Endometrium (tissue), 2 donors: ENCODE results near the gene ATP9B.

ENCODE experiments used
- FAIRE-seq: peaks from 2 replicates; lab custom pipeline; 2012; peaks lifted over from hg19 to GRCh38; lab: Jason Lieb, UNC
- donor health status: control.
- donor health status: control.

ATP9B gene

DNA sequence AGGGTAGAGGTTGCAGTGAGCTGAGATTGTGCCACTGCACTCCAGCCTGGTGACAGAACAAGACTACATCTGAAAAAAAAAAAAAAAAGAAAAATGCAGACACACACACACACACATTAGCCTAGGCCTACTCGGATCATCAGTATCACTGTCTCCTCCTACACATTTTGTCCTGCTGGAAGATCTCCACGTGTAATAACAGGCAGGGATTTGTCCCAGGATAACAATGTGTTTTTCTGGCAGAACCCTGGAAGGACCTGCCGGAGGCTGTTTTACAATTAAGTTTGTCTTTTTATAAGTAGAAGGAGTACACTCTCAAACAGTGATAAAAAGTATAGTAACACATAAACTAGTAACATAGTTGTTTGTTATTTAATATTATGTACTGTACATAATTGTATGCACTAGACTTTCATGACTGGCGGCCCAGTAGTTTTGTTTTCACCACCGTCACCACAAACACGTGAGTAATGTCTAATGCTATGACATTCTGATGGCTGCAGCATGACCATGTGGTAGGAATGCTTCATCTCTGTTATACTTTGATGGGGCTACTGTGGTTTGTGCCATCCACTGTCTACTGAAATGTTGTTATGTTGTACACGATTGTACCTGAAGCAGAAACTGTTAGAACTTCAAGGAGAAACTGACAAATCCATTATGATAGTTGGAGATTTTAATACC is 130.6 kb downstream of the ATP9B start:
- FAIRE-seq, result peak; percentile 87

DNA sequence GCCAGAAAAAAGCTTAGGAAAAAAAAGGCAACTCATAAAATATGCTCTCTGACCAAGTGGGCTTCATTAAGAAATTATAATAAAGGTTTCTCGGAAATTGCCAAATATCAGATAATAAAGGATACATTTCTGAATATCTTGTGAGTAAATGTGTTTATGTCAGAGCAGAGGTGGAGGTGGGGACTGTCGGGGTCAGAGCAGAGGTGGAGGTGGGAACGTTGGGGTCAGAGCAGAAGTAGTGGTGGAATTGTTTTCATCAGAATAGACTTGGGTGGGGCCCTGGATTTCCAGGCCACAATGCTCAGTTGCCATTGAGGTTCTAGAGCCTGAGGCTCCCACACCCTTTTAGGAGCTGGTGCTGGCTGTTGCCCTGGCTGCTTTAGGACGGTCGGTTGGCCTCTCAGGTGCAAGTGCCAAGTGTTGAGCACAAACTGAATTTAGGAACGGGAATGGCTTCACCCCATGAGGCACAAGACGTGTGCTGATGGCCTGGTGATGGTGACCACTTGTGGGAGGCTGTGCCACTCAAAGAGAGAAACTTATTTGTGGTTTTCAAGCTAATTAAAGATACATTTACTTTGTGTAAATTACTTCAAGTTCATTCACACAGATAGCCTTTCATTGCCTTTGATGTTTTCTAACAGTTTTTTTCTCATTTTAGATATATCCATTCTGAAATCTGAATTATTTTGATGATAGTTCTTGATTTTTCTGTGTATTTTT is 131.5 kb downstream of the ATP9B start:
- no peak for FAIRE-seq

DNA sequence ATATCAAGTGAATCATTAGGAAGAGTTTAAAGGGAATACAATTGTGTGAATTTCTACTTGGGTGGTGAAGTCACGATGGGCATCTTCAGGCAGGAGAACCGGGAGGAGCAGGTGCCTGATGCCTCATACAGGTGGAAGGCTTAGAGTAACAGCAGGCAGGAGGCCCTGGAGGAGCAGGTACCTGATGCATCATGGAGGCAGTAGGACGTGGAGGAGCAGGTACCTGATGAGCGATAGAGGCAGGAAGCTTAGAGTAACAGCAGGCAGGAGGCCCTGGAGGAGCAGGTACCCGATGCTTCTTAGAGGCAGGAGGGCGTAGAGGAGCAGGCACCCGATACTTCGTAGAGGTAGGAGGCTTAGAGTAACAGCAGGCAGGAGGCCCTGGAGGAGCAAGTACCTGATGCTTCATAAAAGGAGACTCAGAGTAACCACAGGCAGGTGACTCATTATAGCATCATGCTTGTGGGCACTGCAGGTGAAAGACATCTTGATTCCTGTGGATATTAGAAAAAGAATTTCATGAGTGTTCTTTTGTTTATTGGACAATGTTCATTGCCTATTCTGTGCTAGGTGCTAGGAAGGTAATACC is 133.9 kb downstream of the ATP9B start:
- no peak for FAIRE-seq

DNA sequence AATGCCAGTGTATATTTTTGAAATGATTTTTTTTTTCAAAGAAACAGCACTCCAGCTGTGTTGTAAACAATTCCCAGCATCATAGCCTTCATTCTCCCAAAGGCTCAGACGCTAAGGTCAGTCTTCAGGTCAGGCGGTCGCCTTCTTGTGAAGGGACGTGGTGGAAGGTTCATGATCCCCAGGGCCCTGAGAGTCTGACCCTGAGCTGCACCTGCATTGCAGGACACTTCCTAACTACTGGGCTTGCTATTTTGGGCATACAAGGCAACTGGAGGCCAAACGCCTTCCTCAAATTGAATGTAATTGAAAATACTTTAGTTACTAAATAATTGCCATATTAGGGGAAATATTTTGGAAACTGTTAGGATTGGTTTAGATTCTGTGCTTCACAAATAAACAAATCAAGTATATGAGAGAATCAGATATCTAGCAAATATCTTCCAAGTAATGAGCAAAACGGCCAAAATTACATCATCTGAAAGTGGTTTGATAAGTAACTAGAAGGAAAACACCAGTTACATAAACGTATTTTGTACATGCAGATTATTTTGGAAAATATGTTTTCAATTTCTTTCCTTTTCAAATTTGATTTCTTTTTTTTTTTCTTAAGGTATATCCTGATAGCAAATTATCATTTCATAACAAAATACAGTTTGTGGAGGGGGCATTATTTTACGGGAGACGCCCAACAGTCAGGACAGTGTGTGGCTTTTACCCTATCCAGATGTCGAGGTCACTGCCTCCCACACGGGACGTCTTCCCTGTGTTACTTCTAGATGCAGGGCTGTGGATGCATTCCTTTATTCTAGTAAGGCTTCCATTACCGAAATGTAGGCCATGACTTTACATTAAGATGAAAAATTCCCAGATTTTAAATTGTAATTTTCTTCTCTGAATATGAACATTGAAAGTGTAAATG is 136.0 kb downstream of the ATP9B start:
- no peak for FAIRE-seq

DNA sequence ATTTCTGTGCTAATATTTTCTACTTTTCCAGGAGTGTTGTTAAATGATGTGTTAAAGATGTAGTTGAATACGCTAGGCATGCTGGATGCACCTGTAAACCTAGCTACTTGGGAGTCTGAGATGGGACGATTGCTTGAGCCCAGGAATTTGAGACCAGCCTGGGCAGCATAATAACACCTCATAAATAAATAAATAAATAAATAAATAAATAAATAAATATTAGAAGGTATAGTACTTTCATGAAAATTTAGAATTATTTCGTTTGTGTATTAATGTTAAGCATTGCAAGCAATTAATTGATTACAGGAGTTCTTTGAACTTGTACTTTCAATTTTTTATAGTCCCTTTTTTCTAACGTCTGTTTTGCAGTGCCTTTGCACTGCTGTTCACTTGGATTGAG is 137.2 kb downstream of the ATP9B start:
- no peak for FAIRE-seq

DNA sequence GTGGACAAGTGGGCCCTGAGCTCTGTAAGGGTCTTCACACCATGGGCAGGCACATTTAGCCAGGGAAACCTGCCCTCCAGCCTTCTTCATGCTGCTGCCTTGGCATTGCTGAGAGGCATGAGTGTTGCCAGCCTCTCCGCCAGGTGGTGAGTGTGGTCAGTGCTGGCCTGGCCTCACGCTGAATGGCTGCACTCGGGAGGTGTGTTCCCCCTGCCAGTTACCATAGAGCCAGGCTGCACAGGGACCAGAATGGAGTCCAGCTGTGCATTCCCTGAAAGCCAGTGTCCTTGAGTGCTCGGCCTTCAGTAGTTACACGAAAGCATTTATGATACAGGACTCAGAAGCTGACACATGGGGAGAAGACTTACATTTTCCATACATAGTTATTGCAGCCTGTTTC is 139.7 kb downstream of the ATP9B start:
- FAIRE-seq, result no peak

DNA sequence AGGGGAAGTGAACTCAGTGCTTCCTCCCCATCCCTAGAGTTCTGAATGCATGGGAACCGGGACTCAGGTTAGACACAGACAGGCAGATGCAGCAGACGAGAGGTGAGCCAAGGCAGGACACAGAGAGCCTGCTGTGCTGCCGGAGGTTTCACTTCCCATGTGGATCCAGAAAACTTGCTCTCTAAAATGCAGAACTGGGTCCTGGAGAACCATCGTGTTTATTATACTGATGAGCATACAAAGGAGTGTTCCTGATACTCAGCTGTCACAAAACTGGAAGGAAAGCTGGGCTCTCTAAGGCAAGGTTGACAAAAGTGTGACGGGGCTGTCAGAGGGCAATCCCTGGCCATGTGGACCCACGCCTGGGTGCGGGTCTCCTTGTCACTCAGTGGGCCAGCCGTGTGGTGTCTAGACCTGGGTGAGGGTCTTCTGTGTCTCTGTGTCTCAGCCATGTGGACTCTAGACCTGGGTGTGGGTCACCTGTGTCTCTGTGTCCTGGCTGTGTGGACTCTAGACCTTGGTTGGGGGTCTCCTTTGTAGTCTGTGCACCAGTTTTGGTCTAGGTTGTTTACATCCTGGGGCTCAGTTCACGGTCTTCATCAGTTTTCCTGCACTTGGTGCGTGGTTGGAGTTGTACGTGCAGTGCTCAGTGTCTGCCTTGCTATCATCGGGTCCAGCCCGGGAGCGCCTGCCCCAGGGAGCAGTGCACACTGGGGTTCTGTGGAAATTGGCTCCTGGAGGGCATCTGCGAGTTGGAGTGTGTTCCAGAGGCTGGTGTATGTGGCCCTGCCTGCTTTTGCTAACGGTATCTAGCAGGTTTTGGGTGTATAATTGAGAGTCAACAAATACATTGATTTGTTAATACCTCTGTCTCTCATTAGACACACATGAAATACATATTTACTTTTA is 141.1 kb downstream of the ATP9B start:
- FAIRE-seq, result no peak

DNA sequence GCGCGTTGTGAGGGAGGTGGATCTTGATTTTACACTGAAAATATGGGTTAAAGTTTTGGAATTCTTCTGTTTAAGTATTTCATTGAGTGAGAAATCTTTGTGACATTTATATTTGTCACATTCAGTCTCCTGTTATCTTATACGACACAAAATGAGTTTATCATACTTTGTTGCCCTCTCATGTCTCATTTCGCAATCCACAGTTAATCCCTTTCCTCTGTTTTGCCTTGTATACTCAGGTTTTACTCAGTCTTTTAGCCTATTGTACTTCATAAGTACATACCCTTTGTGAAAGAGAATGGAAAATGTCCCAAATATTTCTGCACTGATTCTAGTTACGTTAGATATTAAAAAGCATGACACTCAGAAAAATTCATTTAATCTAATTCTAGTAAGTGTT is 142.7 kb downstream of the ATP9B start:
- no peak for FAIRE-seq

DNA sequence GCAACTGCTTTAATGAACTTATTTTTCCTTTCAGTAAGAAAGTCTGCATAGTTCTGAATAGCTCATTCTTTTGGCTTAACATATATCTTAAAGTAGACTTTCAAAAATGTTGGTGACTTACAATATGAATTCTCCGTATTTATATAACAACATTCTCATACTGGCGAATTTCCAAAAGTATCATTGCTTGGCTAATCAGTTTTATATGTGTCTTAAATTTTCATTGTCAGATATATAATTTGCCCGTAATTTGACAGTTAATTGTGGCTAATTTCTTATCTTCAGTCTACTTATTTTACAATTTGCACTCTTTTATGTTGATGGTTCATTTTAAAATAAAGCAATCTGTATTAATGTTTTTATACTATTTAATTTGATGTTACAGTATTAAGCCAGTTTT is 144.9 kb downstream of the ATP9B start:
- no peak for FAIRE-seq

DNA sequence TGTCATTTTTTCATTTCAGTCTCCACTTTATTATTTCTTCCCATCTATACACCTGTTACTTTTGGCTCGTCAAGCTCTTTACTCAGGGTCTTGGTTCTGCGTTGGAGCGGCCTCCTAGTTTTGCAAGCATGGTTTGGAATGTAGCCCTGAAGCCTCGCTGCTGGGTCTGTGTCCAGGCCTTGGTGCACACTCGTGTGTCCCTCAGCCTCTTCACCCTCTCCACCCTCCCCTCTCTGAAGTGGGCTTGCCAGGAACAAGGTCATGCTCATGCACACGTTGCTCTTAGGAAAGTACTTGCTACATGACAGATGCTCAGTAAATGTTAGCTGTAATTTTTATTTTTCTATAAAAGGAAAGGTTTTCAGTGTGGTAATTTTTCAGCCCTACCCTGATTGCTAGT is 147.0 kb downstream of the ATP9B start:
- FAIRE-seq, result no peak

DNA sequence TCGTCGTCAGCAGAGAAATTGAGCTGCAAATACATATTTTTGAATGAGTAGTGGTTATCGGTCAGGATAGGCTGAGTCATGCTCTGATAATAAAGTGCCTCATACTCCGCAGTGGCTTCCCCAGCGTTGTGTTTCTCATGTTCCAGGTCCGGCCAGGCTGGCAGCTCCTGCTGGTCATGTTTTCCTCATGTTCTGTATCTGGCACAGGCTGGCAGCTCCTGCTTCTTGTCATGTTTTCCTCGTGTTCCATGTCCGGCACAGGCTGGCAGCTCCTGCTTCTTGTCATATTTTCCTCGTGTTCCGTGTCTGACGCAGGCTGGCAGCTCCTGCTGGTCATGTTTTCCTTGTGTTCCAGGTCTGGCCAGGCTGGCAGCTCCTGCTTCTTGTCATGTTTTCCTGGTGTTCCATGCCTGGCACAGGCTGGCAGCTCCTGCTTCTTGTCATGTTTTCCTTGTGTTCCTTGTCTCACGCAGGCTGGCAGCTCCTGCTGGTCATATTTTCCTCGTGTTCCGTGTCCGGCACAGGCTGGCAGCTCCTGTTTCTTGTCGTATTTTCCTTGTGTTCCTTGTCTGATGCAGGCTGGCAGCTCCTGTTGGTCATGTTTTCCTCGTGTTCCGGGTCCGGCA is 148.9 kb downstream of the ATP9B start:
- no peak for FAIRE-seq

DNA sequence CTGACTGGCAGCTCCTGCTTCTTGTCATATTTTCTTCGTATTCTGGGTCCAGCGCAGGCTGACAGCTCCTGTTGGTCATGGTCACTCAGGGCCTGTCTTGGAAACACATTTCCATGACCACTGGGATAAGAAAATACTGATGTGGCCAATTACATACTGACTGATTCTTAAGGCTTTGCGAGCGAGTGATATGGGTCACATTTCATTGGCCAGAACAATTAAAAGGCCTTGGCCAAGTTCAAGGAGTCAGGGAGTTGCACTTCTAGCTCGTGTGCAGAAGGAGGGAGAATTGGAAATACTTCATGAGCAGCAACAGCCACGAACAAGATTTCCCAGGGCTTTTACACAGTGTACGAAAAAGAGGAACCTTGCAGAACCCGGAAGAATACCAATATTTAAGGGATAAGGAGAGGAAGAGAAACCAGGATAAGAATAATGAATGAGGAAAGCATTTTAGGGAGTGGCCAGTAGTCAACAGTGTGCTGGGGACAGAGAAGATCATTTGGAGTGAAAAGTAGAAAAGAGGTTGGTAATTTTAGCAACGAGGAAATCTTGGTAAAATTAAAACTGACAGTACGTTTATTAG is 149.5 kb downstream of the ATP9B start:
- FAIRE-seq, result no peak

DNA sequence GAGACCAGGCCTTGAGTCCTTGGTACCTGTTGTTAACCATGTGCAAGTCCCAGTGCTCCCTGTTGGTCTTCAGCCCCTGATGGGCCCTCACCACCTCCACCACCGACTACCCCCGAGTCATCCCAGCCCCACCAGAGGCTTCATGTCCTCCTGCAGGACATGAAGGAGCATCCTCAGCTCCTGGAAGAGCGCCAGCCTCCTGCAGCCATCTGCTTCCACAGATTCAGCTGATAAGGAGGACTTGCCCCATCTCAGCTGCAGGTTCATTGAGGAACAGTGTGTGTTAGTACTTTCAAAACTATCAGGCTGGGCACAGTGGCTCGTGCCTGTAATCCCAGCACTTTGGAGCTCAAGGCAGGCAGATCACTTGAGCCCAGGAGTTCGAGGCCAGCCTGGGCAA is 151.9 kb downstream of the ATP9B start:
- FAIRE-seq, result no peak

DNA sequence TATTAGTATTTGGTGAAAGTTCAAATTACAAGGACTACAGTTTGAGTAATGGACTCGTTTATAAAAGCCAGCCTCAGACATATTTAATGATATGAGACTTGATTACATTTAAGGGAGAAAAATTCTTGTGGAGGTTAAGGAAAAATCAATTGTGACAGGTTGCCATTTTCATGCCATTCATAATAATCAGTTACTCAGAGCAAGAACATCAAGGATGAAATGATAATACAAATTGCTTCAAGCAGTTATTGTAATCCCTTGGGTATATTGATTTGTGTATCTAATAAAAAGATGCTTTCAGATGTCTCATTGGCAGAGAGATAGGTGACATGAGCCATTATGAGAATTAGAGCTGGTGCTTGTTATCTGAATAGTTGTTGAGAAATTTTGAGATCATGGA is 153.6 kb downstream of the ATP9B start:
- no peak for FAIRE-seq

DNA sequence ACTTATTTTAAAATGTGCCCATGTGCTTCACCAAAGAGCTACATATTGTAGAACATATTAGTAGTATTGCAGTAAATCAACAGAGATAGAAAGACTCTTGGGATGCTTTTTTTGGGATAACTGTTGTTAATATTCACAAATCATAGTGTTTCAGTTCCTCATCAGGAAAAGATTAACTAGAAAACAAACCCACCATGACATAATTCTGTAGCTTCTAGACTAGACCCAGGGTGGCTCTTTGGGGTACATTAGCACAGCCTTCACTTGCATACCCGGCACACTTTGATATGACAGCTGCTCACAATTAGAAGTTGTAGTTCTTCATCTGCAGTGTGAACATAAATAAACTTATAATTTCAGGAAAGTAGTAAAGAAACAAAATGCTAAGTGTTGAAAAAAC is 154.2 kb downstream of the ATP9B start:
- no peak for FAIRE-seq

DNA sequence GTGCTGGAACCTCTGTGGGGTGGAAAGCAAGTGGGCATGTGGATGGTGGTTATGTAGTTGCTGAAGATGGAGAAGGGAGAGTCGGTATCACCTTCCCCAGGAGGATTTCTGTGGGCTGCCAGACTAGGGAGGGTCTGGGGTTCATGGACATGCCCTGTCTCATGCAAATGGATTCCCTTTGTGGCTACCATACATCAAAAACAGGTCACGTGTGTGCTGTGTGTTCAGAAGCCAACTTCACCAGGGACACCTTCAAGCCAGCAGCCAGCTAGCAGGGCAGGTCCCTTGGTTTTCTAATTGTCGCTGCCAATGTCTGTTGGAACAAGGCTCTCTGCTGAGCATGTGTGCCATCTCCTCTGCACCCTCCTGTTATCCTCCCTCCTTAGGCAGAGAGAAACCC is 155.2 kb downstream of the ATP9B start:
- FAIRE-seq, result no peak

DNA sequence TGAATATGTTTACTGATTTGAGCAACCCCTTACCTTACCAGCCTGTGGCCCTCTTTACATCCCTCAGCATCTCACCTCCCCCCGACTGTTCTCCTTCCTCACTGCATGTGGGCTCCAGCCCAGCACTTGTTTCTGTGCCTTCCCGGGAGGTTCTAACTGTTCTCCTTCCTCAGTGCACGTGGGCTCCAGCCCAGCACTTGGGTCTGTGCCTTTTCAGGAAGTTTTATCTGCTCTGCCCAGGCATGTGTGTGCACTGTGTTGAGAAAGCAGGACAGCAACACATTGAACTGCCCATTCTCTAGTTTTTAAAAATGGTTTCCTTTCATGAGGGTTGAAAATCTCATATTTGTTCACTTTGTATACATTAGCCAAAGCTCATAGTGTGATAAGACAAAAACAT is 158.4 kb downstream of the ATP9B start:
- no peak for FAIRE-seq

DNA sequence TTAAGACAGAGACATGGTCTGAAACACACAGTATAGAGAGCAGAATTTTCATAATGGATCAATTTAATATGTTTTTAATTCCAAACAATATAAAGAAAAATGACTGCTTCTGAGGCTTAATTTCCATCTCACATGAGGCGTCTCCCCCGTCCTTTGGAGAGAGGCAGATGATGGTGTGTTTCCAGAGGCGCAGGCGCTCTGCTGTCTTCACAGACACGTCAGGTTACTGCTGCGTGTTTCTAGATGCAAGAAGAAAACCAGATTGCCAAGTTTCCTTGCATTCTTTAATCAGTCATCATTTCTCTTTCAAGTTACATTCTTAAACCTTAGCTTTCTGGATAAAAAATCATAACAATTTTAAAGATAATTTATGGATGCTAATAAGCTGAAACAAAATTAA is 160.2 kb downstream of the ATP9B start:
- FAIRE-seq, result no peak

DNA sequence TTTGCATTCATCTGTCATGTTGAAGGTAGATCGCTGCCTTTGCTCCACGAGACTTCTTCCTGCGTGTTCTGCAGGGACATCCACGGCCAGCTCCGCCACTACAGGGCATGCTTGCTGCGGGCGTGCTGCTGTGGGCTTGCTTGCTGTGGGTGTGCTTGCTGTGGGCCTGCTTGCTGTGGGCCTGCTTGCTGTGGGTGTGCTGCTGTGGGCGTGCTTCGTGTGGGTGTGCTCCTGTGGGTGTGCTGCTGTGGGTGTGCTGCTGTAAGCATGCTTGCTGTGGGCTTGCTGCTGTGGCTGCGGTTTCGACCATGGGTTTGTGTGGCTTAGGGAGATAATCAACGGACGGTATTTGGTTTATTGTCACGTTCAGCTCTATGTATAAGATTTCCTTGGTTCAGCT is 165.2 kb downstream of the ATP9B start:
- FAIRE-seq, result no peak

DNA sequence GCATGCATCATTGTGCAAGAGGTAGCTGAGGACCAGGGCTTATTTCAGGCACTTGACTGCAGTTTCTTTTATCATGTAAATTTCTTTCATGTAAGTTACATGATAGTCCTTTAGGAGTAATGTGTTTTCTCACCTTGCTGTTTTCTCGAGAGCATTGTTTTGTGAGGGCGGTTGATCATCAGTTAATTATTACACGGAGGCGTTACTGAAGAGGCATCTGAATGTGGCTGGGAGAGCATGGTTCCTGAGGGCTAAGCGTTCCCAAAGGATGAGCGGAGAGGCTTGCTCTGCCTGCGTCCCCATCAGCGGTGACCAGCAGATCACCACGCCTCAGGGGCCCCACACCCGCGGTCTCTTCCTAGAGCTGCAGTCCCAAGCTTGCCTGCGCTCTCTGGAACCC is 170.4 kb downstream of the ATP9B start:
- FAIRE-seq, result no peak

DNA sequence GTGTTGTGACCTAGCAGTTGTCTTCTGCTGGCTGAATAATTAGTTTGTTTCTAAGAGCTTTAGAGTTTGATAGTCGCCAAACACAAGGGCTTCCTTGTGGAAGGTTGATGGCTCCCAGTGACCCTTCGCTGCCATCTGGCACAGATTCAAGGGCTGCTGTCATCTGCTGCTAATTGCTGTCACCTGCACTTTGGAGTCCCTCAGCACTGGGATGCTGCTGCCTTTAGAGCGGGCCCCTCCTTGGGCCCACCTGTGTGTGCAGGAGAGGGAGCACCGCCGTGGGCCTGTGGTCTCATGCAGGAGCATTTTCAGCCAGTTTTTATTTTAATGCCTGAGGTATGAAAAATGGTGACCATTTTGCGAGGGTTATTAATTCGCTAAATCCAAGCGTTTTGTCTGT is 172.6 kb downstream of the ATP9B start:
- FAIRE-seq, result no peak
